HUES64 (cell line): ENCODE results near the gene HECTD4.

Experiments used
- H3K27ac ChIP-seq: 2 replicates; pipeline ENCODE4 v1.7.0; 2013; ENCODE audit warnings: low read depth, low read length, inconsistent platforms
- H3K27me3 ChIP-seq: 2 replicates; pipeline ENCODE4 v1.6.1; 2013; ENCODE audit warnings: mild to moderate bottlenecking, low read length; ENCODE audit not compliant: insufficient read depth
- H3K36me3 ChIP-seq: 2 replicates; pipeline ENCODE4 v1.6.1; 2013; ENCODE audit warnings: mild to moderate bottlenecking, low read length; ENCODE audit not compliant: insufficient read depth
- H3K4me1 ChIP-seq: 2 replicates; pipeline ENCODE4 v1.6.1; 2013; ENCODE audit warnings: mild to moderate bottlenecking, low read length, moderate library complexity; ENCODE audit not compliant: insufficient read depth
- H3K4me3 ChIP-seq: 2 replicates; pipeline ENCODE4 v1.5.1; 2013; ENCODE audit warnings: mild to moderate bottlenecking, low read length, moderate library complexity
- H3K9ac ChIP-seq: 2 replicates; pipeline ENCODE4 v1.6.1; 2013; ENCODE audit warnings: mild to moderate bottlenecking, low read depth, low read length
- H3K9me3 ChIP-seq: 2 replicates; pipeline ENCODE4 v1.6.1; 2013; ENCODE audit warnings: low read depth, low read length; ENCODE audit not compliant: insufficient read depth
- WGBS: fragments of 150-250, 120-280 bp; methylation state at CpG from one replicate; pipeline ENCODE4 v1.1.7; 2013; ENCODE audit warnings: missing lambda C conversion rate; 5-methylcytosine and 5-hydroxymethylcytosine counted together

The HECTD4 gene

GRCh38 chr12:112294793-112295192 lies 87.4 kb downstream of the HECTD4 start:
- H3K4me1 ChIP-seq: no peaks in the 10 kb centered on the region
- WGBS: 97% methylated on average over 8 of the region's 9 CpGs
- H3K27ac ChIP-seq: no peak overlapping the region
- H3K27me3 ChIP-seq: no peaks in the 10 kb centered on the region
- H3K9ac ChIP-seq: no peak overlapping the region
- H3K4me3 ChIP-seq: no peak overlapping the region
- H3K36me3 ChIP-seq: peaks cover 13% of the 10 kb centered on the region
- H3K9me3 ChIP-seq: no peaks in the 10 kb centered on the region

- H3K36me3 ChIP-seq: 0 out of 2 replicates have a peak, but pooled peaks cover 6% of the 10 kb centered on the region
- H3K27ac ChIP-seq: no peak overlapping the region
- H3K4me1 ChIP-seq: no peaks in the 10 kb centered on the region
- H3K27me3 ChIP-seq: no peaks in the 10 kb centered on the region
- no peak overlapping the region for H3K4me3 ChIP-seq
- H3K9ac ChIP-seq: no peak overlapping the region
- peaks cover 6% of the 10 kb centered on the region for H3K9me3 ChIP-seq
- WGBS: 93% methylated on average over 1 of the region's 1 CpG
These were observed 93.6 kb downstream of the HECTD4 start for GRCh38 chr12:112288638-112289037.

- no peaks in the 10 kb centered on the region for H3K4me1 ChIP-seq
- 93% methylated on average over 5 of the region's 5 CpGs for WGBS
- H3K27ac ChIP-seq: no peak overlapping the region
- no peaks in the 10 kb centered on the region for H3K27me3 ChIP-seq
- H3K4me3 ChIP-seq: no peak overlapping the region
- peaks cover 9% of the 10 kb centered on the region; the same call in 1 of the 2 replicates for H3K36me3 ChIP-seq
- H3K9me3 ChIP-seq: peaks cover 6% of the 10 kb centered on the region
- H3K9ac ChIP-seq: no peak overlapping the region
These were observed 96.4 kb downstream of the HECTD4 start for GRCh38 chr12:112285600-112286401.

GRCh38 chr12:112283546-112283945 lies 98.7 kb downstream of the HECTD4 start:
- Histone ChIP-seq H3K36me3 (peaks cover 5% of the 10 kb centered on the region; the same call in 1 of the 2 replicates), H3K4me1 (no peaks in the 10 kb centered on the region), H3K9ac (no peak overlapping the region), H3K9me3 (peaks cover 2% of the 10 kb centered on the region), H3K27me3 (no peaks in the 10 kb centered on the region), H3K27ac (no peak overlapping the region), H3K4me3 (no peak overlapping the region)
- 98% methylated on average over 2 of the region's 2 CpGs for WGBS

- H3K4me3 ChIP-seq: no peak overlapping the region
- H3K9me3 ChIP-seq: no peaks in the 10 kb centered on the region
- H3K9ac ChIP-seq: no peak overlapping the region
- H3K27ac ChIP-seq: no peak overlapping the region
- WGBS: 94% methylated on average over 8 of the region's 8 CpGs
- H3K4me1 ChIP-seq: no peaks in the 10 kb centered on the region
- H3K36me3 ChIP-seq: peaks cover 7% of the 10 kb centered on the region; the same call in 1 of the 2 replicates
- H3K27me3 ChIP-seq: no peaks in the 10 kb centered on the region
These were observed 99.3 kb downstream of the HECTD4 start for GRCh38 chr12:112282920-112283319.

GRCh38 chr12:112275836-112276235 lies 106.4 kb downstream of the HECTD4 start:
- Histone ChIP-seq H3K27me3 (no peaks in the 10 kb centered on the region), H3K36me3 (peaks cover 17% of the 10 kb centered on the region; the same call in 1 of the 2 replicates), H3K4me3 (no peak overlapping the region), H3K9ac (no peak overlapping the region), H3K9me3 (no peaks in the 10 kb centered on the region), H3K4me1 (no peaks in the 10 kb centered on the region), H3K27ac (no peak overlapping the region)
- 90% methylated on average over 3 of the region's 3 CpGs for WGBS

- Histone ChIP-seq H3K9ac (no peak overlapping the region), H3K4me3 (no peak overlapping the region), H3K36me3 (peaks cover 17% of the 10 kb centered on the region), H3K27me3 (no peaks in the 10 kb centered on the region), H3K9me3 (no peaks in the 10 kb centered on the region), H3K4me1 (no peaks in the 10 kb centered on the region), H3K27ac (no peak overlapping the region)
- WGBS: 96% methylated on average over 2 of the region's 2 CpGs
These were observed 107.0 kb downstream of the HECTD4 start for GRCh38 chr12:112275207-112275606.

GRCh38 chr12:112270673-112271072 lies 111.6 kb downstream of the HECTD4 start:
- Histone ChIP-seq H3K27ac (no peak overlapping the region), H3K36me3 (peaks cover 33% of the 10 kb centered on the region), H3K4me1 (no peaks in the 10 kb centered on the region), H3K4me3 (no peak overlapping the region), H3K27me3 (no peaks in the 10 kb centered on the region), H3K9ac (no peak overlapping the region), H3K9me3 (no peaks in the 10 kb centered on the region)
- 100% methylated on average over 1 of the region's 1 CpG for WGBS

- Histone ChIP-seq H3K36me3 (peaks cover 35% of the 10 kb centered on the region), H3K9ac (no peak overlapping the region), H3K27me3 (no peaks in the 10 kb centered on the region), H3K4me3 (no peak overlapping the region), H3K4me1 (no peaks in the 10 kb centered on the region), H3K9me3 (no peaks in the 10 kb centered on the region), H3K27ac (no peak overlapping the region)
- WGBS: 92% methylated on average over 2 of the region's 2 CpGs
These were observed 115.8 kb downstream of the HECTD4 start for GRCh38 chr12:112266473-112266872.

GRCh38 chr12:112261559-112261958 lies 120.7 kb downstream of the HECTD4 start:
- H3K4me3 ChIP-seq: no peak overlapping the region
- H3K36me3 ChIP-seq: peaks cover 32% of the 10 kb centered on the region
- WGBS: 98% methylated on average over 3 of the region's 3 CpGs
- no peak overlapping the region for H3K27ac ChIP-seq
- no peaks in the 10 kb centered on the region for H3K9me3 ChIP-seq
- H3K27me3 ChIP-seq: no peaks in the 10 kb centered on the region
- no peak overlapping the region for H3K9ac ChIP-seq
- peaks cover 11% of the 10 kb centered on the region for H3K4me1 ChIP-seq

- H3K9ac ChIP-seq: no peak overlapping the region
- no peaks in the 10 kb centered on the region for H3K9me3 ChIP-seq
- H3K4me3 ChIP-seq: no peak overlapping the region
- H3K27ac ChIP-seq: no peak overlapping the region
- no peaks in the 10 kb centered on the region for H3K27me3 ChIP-seq
- H3K4me1 ChIP-seq: peaks cover 22% of the 10 kb centered on the region
- H3K36me3 ChIP-seq: peaks cover 33% of the 10 kb centered on the region
- WGBS: 92% methylated on average over 1 of the region's 1 CpG
These were observed 123.3 kb downstream of the HECTD4 start for GRCh38 chr12:112258926-112259325.
